ENCODE data around the gene LRAT.
"Not testable (repeated sequence)": the region's sequence is repeated elsewhere in the genome, so short reads cannot be mapped to it uniquely, and the experiment has no call there.

LRAT gene

GRCh38 chr4:154743683-154744340 lies at the start of gene LRAT:
TSS of gene LRAT (plus strand) at chr4:154744000. CDS start at chr4:154744327, 327 bp downstream.
- in situ Hi-C loops (cut with HindIII; ENCODE audit: low pct_ligation_motif_present, low pct_unique_long_range_greater_than_20kb, low sequenced_read_pairs), result no loop called here
- DNase-seq, result peak; percentile 64

- in situ Hi-C loops (cut with HindIII; ENCODE audit: low pct_ligation_motif_present, low pct_unique_long_range_greater_than_20kb, low sequenced_read_pairs), result no loop called here
- no peak for DNase-seq
These were observed 35.9 kb upstream of the LRAT start for GRCh38 chr4:154707877-154708276.

- DNase-seq, result no peak
- in situ Hi-C loops (cut with HindIII; ENCODE audit: low pct_ligation_motif_present, low pct_unique_long_range_greater_than_20kb, low sequenced_read_pairs), result no loop called here
These were observed 34.2 kb upstream of the LRAT start for GRCh38 chr4:154709550-154709949.

- in situ Hi-C loops (cut with HindIII; ENCODE audit: low pct_ligation_motif_present, low pct_unique_long_range_greater_than_20kb, low sequenced_read_pairs), result no loop called here
These were observed 32.3 kb upstream of the LRAT start for GRCh38 chr4:154711522-154711921.

GRCh38 chr4:154714339-154715040 lies 29.3 kb upstream of the LRAT start:
- in situ Hi-C loops (cut with HindIII; ENCODE audit: low pct_ligation_motif_present, low pct_unique_long_range_greater_than_20kb, low sequenced_read_pairs), result no loop called here
- no peak for DNase-seq

More at GRCh38 chr4:154711522-154711921, 32.3 kb upstream of the LRAT start:
- DNase-seq, result no peak

GRCh38 chr4:154719087-154719486 lies 24.7 kb upstream of the LRAT start:
- peak; percentile 16 for DNase-seq
- in situ Hi-C loops (cut with HindIII; ENCODE audit: low pct_ligation_motif_present, low pct_unique_long_range_greater_than_20kb, low sequenced_read_pairs), result no loop called here

GRCh38 chr4:154720123-154720522 lies 23.7 kb upstream of the LRAT start:
- DNase-seq, result peak; percentile 66
- in situ Hi-C loops (cut with HindIII; ENCODE audit: low pct_ligation_motif_present, low pct_unique_long_range_greater_than_20kb, low sequenced_read_pairs), result no loop called here

GRCh38 chr4:154720618-154721267 lies 23.1 kb upstream of the LRAT start:
- in situ Hi-C loops (cut with HindIII; ENCODE audit: low pct_ligation_motif_present, low pct_unique_long_range_greater_than_20kb, low sequenced_read_pairs), result no loop called here
- no peak for DNase-seq

- no peak for DNase-seq
- in situ Hi-C loops (cut with HindIII; ENCODE audit: low pct_ligation_motif_present, low pct_unique_long_range_greater_than_20kb, low sequenced_read_pairs), result no loop called here
These were observed 21.5 kb upstream of the LRAT start for GRCh38 chr4:154722262-154722661.

GRCh38 chr4:154723601-154724000 lies 20.2 kb upstream of the LRAT start:
- in situ Hi-C loops (cut with HindIII; ENCODE audit: low pct_ligation_motif_present, low pct_unique_long_range_greater_than_20kb, low sequenced_read_pairs), result not testable (repeated sequence)

GRCh38 chr4:154727540-154727939 lies 16.3 kb upstream of the LRAT start:
- in situ Hi-C loops (cut with HindIII; ENCODE audit: low pct_ligation_motif_present, low pct_unique_long_range_greater_than_20kb, low sequenced_read_pairs), result no loop called here
- no peak for DNase-seq

More at GRCh38 chr4:154723601-154724000, 20.2 kb upstream of the LRAT start:
- DNase-seq, result not testable (repeated sequence)

- no peak for DNase-seq
- in situ Hi-C loops (cut with HindIII; ENCODE audit: low pct_ligation_motif_present, low pct_unique_long_range_greater_than_20kb, low sequenced_read_pairs), result no loop called here
These were observed 12.0 kb upstream of the LRAT start for GRCh38 chr4:154731756-154732155.

GRCh38 chr4:154732669-154733068 lies 11.1 kb upstream of the LRAT start:
- no peak for DNase-seq
- in situ Hi-C loops (cut with HindIII; ENCODE audit: low pct_ligation_motif_present, low pct_unique_long_range_greater_than_20kb, low sequenced_read_pairs), result no loop called here

GRCh38 chr4:154736770-154737169 lies 7.0 kb upstream of the LRAT start:
- no peak for DNase-seq
- in situ Hi-C loops (cut with HindIII; ENCODE audit: low pct_ligation_motif_present, low pct_unique_long_range_greater_than_20kb, low sequenced_read_pairs), result no loop called here

GRCh38 chr4:154738426-154738825 lies 5.4 kb upstream of the LRAT start:
- in situ Hi-C loops (cut with HindIII; ENCODE audit: low pct_ligation_motif_present, low pct_unique_long_range_greater_than_20kb, low sequenced_read_pairs), result no loop called here
- no peak for DNase-seq

- in situ Hi-C loops (cut with HindIII; ENCODE audit: low pct_ligation_motif_present, low pct_unique_long_range_greater_than_20kb, low sequenced_read_pairs), result no loop called here
- no peak for DNase-seq
These were observed 4.7 kb upstream of the LRAT start for GRCh38 chr4:154739111-154739510.

GRCh38 chr4:154740462-154740861 lies 3.3 kb upstream of the LRAT start:
- in situ Hi-C loops (cut with HindIII; ENCODE audit: low pct_ligation_motif_present, low pct_unique_long_range_greater_than_20kb, low sequenced_read_pairs), result no loop called here
- no peak for DNase-seq

- in situ Hi-C loops (cut with HindIII; ENCODE audit: low pct_ligation_motif_present, low pct_unique_long_range_greater_than_20kb, low sequenced_read_pairs), result no loop called here
- DNase-seq, result no peak
These were observed 2.6 kb upstream of the LRAT start for GRCh38 chr4:154741131-154741665.

Measured in ACHN (cell line).